ENCODE data around the gene CCND3.
A peak's percentile ranks its signal among the peaks of the same experiment; 100 is the strongest.
"Not testable (repeated sequence)": the region's sequence is repeated elsewhere in the genome, so short reads cannot be mapped to it uniquely, and the experiment has no call there.

Gene CCND3

DNA sequence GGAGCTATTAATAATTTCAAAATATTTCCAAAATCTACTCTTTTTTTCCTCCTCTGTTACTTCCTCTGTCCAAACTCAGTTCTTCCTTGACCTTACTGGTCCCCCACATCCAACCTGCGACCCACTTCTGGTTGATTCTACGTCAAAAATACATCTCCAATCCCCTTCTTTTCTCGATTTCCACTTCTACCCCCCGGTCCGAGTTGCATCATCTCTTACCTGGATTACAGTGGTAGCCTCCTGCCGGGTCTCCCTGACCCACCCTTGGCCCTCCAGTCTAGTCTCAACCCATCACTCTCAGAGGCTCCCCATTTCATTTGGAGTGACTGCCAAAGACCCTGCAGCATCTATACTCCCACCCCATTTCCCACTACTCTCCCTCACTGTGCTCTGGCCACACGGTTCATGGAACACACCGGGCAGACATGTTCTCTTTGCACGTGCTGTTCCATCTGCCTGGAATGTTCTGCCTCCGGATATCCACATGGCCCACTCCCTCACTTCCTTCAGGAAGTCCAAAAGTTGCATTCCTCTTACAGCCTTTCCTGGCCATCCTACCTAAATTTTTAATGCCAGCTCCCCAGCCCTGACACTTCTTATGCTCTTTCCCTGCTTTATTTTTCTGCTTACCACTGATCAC is 6.1 kb upstream of the CCND3 start:
- DNase-seq = no peak

DNA sequence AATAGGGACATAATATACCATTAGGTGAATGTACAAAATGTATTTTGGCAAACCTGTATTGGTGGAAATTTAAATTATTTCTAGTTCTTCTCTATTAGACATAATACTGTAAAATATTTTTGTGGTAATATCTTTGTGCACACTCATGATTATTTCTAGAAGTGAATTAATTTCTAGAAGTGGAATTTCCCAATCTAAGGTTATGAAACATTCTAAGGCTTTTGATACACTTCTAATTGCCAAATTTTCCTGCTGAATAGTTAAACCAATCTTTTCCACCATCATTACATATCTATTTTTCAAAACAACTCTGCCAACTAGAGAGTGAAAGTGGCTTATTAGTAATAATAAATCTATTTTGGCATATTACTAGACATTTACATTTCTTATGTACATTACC is 1.8 kb upstream of the CCND3 start:
- DNase-seq = no peak

DNA sequence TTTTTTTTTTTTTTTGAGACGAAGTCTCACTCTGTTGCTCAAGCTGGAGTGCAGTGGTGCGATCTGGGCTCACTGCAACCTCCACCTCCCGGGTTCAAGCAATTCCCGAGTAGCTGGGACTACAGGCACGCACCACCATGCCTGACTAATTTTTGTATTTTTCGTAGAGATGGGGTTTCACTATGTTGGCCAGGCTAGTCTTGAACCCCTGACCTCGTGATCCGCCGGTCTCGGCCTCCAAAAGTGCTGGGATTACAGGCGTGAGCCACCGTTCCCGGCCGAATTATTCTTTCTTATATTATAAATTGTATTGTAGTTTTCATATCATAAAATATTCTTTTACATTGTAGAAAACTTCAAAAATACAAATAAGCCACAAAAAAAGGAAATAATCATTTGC is 1.3 kb upstream of the CCND3 start:
- DNase-seq = not testable (repeated sequence)

DNA sequence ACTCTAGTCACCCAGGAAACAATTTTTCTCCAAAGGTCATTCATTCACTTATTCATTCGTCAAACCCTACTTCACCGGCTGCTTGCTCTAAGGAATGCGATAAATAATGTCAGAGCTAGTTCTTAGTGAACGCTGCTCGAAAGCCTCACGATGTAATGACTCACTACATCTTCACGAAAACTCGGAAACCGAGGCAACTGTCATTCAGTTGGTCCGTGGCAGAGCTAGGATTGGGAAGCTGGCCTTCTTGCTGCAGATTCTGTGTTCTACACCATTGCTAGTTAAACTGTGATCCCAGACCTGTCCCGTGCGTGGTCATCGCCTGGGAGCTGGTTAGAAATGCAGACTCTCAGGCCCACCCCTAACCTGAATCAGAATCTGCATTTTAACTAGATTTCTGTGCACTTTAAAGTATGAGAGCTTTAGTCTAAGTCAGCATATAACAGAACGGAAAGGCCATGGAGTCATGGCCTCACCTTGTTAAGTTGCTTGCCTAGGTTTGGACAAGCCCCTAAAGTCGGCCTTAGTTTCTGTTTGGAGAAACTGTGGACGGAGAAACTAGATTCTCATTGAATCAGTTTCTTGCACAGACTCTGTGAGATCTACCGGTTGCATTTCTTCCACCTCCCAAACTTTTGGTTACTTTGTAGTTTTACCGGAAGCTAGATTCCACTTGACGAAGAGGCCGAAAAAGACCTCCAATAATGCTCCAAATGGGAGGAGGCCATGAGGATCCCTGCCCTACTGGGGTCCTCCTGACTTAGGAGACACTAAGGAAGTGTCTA is 651 bp upstream of the CCND3 start:
- no peak for DNase-seq

DNA sequence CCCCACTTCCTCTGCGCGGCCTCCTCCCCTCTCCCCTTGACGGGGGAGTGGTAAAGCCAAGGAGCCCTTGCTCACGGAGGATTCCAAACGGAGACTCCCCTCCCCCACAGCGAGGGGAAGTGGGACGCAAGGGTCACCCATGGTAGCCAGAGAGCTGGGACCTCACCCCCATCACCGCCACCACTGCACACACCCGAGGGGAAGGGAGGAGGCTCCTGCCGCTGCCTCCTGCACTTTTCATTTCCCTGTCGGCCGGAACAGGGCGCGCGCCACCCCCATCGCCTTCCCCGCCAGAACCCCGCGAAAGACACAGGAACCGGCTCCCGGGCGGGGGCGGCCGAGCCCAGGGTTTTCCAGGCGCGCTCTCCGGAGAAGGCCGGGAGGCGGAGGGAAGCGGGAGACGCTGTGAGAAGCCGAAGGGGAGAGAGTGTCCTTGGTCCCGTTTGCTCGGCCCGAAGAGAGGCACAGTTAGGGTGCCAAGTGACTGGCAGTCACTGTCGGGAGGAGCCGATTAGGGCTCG is 789 bp downstream of the CCND3 start:
- peak; percentile 52 for DNase-seq

DNA sequence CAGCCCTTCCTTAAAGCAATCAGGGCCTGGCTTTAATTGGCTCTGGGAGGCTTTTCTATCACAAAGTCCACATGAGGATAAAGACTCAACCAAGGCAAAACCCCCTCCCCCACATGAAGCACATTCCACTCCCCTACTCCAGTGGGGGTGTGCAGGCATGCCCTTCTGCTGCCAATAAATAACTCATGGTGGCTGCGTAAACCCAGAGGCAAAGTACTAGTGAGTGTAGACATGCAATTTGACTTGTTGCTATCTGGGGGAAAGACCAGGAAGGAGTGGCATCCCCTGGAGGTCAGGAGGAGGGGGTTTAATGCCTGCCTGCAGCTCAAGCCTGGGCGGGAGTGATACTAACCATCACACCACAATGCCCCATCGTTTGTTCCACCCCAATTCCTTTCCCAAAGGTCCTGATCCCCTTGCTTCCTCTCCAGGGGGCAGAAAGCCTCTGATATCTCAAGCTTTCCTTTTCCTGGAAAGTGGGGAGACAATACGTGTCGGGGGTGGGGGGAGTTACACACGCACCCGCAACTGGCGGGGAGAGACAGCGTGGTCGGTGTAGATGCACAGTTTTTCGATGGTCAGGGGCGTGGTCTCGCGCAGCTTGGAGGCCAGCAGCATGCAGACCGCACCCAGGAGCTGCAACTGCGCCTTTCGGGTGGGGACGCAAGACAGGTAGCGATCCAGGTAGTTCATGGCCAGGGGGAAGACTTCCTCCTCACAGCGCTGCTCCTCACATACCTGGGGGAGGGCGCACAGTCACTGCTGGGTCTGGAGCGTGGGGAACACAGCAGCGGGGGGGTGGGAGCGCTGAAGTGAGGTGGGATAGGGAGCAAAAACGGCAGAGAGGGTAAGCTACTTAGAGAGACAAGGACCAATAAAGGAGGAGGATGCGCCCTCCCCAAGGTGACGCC is 1.5 kb downstream of the CCND3 start:
- DNase-seq = peak; percentile 49

DNA sequence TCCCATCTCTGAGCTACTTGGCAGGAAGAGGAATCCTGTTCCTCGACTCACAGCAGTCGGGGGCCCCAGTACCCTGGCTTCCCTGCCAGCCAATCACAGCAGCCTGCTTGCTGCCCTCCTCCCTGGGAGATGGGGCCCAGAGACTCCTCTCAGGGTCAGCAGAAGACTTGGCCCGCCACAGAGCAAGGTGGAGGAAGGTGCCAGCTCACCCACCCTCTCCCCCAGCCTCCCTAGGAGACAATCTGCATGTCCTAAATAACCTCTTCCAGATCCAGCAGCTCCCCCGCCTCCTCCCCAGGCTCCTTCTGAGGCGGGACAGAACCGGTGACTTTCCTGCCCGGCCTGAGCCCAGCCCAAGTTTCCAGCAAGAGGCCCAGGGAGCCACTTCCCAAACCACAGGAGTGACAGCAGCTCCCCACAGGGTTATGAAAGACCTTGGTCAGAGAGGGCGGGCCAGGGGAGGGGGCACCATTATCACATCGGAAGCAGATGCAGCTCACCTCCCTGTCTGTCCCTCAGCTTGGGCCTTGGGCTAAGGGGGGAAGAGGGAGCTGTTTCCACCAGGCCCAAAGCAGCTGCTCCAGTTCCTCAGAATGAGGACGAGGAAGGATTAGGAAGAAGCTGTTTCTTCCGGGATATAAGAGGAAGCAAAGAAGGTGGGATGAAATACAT is 2.3 kb downstream of the CCND3 start:
- peak; percentile 53 for DNase-seq

DNA sequence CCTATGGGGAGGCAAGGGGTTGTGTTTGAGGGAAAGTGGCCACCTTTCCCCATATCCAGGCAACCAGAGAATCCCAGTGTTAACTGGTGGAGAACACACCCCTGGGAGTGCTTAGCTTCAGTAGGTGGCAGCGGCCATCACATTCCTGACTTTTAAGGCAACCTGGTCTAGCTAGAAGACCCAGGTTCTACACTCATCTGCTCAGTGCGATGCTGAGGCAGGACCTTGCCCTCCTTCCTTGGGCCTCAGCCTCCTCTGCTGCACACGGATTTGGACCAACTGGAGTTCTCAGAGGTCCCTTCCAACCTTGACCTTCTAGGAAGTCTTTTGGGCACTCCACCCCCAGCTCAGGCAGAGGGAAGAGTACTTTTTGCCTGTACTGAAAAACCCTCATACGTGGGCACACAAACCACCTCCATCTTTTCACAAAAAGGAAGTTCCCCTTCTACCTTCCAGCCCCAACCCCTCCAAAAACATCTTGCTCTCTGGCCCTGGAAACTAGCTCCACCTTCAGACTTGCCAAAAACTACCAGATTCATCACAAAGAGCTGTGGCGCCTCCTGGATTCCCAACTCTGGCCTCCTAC is 2.9 kb downstream of the CCND3 start:
- DNase-seq = no peak

DNA sequence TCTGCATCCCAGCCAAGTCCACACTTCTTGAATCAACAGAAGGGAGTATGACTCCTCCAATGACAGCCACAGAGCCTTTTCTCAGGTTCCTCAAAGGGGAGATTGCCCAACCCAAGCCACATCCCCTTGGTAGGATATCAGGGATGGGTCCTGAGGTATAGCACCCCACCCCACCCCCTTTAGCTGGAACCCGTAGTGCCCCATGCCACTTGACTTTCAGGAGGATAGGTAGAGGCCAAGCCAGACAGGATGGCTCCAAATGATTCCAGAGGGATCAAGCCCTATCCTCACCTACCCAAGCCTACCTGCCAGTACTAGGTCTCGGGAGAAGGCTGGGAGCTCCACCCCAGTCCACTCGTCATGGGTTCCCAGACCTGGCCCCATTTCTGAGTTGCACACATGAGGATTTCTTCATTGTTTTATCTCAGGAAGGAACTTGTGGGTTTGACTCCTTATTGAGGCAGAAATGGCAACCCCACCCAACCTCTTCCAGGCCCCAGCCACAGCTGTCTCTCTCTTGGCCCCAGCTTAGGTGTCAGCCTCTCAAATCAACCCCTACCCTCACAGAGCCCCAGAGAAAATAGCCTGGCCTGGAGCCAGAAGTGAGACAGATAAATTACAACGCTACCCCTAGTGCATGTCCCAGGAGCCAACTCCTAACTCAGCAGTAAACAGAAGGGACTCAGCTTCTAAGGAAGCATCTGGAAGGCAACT is 3.6 kb downstream of the CCND3 start:
- DNase-seq = no peak

DNA sequence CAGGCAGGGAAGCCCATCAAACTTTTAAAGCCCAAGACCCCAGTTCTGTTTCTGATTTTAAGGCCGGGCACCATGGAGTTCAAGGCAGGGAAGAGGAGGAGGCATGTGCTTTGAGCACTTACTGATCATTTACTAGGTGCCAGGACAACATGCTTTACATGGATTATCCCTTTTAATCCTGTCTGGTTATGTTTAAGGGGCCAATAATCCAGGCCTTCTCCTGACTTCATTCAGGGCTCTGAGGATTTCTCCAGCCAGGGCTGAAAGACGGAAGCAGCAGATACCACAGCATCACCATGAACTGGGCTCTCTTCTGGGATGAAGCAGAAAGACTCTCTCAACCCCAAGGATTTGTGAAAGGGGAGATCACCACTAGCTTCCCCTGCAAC is 4.1 kb downstream of the CCND3 start:
- DNase-seq = no peak

DNA sequence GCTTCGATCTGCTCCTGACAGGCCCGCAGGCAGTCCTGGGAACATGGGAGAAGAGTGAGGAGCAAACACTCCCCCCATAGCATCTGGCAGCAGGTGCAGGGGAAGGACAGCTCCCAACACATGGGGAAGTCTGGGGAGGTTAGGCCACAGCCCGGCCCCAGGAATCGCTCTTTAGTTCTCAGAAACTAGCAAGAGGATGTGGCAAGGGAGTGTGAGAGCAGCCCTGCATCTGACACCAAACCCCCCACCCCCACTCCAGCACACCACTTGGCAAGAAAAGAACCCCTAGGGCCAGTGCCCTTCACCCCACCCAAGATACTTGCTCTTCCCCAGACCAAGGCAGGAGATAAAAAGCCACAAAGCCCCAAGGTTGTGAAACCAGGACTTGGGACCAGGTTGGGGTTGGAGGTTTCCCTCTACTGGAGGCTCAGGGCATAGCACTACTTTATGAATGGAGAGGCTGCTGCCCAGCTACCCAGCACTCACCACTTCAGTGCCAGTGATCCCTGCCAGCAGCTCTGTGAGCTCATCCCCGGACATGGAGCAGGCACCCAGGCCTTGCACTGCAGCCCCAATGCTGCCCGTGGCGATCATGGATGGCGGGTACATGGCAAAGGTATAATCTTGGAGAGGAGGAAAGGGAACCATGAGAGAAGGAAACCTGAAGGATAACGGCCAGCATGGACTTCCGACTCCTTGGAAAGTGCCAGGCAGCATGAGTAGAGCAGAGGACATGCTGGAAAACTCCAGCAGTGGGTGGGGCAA is 5.4 kb downstream of the CCND3 start:
- peak; percentile 94 for DNase-seq

DNA sequence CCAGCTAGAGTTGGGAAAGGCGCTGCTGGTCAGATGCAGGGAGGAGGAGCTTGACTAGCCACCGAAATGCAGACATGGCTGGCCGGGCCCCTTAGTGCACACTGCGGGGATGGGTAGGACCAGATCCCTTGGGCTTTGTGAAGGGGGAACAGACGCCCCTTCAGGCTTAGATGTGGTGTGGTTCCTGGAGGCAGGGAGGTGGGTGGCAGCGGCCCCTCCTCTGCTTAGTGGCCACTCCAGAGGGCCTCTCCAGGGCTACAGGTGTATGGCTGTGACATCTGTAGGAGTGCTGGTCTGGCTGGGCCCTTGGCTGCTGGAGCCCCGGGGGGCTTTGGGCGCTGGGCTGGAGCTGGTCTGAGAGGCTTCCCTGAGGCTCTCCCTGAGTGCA is 5.9 kb downstream of the CCND3 start:
- DNase-seq = no peak

DNA sequence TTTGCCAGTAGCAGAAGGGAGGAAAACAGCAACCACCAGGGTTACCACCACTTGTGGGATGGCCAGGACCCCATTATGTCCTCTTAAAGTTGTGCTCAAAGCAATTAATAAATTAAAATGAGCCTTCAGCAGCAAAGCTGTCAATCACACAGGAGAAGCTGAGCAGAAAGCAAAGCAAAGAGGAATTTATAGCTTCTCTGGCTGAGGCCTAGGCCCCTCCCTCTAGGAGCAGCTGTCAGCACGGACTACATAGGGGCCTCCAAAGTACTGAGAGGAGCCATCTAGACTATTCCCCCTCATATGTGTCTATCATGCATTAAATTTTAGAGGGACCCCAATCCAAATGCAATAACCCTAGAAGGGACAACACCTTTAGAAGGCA is 6.4 kb downstream of the CCND3 start:
- no peak for DNase-seq

DNA sequence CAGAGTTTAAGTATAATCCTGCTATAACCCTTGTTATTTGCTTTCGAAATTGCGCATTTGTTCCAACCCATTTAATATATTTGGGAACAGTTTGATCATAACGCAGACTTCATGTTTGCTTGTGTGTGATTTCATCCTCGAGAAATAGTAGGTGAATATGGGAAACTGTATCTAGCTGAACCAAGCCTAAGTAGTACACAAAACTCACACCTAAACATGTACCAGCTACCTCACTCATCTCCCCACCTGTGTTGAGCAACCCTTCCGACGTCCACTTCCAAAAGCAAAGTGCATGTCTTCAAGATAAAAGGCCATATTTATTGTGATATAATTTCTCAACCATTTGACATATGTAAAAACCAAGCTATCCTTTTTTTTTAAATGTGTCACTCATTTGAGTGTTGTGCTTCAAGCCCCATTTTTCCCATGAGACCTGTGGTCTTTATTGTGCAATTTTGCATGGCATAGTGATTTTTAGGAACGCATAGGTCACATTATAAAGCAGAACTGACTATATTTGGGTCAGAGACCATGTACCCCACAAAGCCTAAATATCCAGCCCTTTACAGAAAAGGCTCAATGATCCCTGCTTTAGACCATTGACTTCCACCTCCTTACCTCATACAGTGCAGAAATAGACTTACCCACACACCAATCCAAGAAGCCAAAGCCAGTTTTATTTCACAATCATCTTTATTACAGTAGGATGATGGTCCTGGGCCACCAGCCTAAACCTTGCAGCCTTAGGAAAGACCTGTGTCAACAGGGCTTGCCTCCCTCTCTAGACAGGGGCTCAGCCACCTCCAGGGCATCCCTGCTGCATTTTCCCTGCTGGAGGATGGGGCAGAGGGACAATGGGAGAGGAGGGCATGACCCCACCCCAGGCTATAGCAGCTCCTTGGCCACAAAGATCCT is 7.1 kb downstream of the CCND3 start:
- no peak for DNase-seq

DNA sequence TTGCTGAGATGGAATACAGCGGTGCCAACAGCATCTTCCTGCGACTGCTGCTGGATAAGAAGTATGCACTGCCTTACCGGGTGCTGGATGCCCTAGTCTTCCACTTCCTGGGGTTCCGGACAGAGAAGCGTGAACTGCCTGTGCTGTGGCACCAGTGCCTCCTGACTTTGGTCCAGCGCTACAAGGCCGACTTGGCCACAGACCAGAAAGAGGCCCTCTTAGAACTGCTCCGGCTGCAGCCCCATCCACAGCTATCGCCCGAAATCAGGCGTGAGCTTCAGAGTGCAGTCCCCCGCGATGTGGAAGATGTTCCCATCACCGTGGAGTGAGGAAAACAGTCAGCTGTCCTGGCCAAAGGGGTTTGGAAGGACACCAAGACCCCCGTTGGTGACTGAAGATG is 9.2 kb downstream of the CCND3 start:
- DNase-seq = no peak

DNA sequence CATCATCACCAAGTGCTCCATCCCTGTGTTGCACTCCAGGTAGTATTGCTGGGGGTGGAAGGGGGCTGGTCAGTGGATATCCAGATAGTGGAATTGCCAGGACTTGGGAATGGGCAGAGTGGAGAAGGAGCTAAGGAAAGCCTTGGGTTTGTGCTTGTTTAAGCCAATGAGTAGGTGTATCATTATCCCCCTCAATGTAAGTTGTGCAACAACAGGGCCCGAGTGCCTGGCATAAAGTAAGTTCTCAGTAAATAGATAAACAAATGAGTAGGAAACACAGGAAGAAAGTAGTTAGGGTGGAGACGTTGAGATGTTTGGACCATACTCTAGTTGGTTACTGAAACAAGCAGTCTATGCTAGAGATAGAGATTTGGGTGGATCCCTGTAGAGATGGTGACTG is 9.8 kb downstream of the CCND3 start:
- no peak for DNase-seq

DNA sequence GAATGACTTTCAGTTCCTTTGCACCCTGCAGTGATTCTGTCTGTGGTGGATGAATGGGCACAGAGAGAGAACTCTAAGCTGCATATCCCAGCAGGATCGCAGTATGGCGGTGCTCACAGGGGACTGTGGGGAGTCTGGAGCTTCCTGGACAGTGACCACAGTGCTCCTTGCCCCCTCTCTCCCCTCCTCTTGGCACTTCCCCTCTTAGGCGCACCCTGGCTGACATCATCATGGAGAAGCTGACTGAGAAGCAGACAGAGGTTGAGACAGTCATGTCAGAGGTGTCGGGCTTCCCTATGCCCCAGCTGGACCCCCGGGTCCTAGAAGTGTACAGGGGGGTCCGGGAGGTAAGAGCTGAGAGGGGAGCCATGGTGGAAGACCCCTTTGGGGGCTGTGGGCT is 11.7 kb downstream of the CCND3 start:
- no peak for DNase-seq

DNA sequence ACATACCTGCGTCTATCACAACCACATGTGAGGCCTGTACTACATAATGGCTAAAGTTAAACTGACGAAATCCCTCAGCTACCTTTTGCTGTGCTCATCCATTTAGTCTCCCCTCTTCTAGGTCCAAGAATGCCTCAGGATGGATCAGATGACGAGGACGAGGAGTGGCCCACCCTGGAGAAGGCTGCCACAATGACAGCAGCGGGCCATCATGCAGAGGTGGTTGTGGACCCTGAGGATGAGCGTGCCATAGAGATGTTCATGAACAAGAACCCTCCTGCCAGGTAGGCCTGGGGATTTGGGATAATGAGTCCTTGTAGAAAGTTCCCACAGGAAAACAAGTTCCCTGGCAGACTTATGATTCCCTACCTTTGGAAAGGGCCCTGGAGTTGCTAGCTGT is 14.4 kb downstream of the CCND3 start:
- no peak for DNase-seq

DNA sequence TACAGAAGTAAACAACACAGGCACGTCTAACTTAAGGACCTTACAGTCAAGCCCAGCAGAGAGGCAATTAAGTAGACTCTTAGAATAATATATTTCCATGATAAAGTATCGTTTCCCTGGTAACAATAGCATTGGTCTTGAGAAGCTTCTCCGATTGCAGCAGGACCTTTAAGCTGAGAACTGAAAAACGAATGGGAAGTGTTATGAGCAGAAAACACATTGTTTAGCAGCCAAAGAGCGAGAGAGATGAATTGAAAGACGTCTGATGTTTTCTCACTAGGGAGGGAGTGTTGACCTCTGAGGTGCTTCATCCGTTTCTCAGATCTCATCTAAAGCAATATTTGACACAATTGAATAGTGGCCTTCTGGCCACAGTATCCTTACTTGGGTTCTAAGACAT is 19.5 kb downstream of the CCND3 start:
- DNase-seq = no peak

DNA sequence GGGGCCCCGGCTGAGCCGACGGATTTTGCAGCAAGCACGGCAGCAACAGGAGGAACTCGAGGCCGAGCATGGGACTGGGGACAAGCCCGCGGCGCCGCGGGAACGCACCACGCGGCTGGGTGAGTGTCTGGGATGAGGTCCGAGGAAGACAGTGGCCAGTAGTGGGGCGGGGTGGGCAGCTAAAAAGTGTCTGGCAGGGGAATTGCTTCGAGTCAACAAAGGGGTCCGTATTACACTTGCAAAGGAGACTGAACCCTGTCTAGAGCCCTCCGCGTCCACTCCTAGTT is 20.0 kb downstream of the CCND3 start:
- DNase-seq = no peak

All from EL (cell line).